A549 (cell line): ENCODE measurements around the gene NCSTN. TPM values are rescaled to one million over a fixed set of nuclear protein-coding genes. Genes with fewer than 3 reads are reported as not detected.

Experiments
- ATAC-seq, 2 experiments: fragments of 200-7000 bp in 1 of 2; fragments of >200 bp in 1 of 2; cut with Nextera tagmentation in 1 of 2; cut with Tn5 transposase in 1 of 2; 3 replicates each; pipeline versions ENCODE4 v1.8.0 to v1.9.1; 2018 to 2020; ENCODE audit warnings: mild to moderate bottlenecking in 1 of 2, moderate library complexity in 1 of 2
- CTCF ChIA-PET: fragments of 300-600 bp; sonication (Branson Sonifier 250); formaldehyde crosslinking; extraction: SDS; loops from one replicate; lab custom pipeline; 2021; ENCODE audit warnings: antibody characterized with exemption, inconsistent platforms; lab: Yijun Ruan, JAX
- POLR2A ChIA-PET: fragments of 350-600 bp; formaldehyde crosslinking; extraction: SDS; loops from one replicate; lab custom pipeline; 2021; ENCODE audit warnings: antibody characterized with exemption, inconsistent platforms; lab: Yijun Ruan, JAX
- DNase-seq, 2 experiments: peaks; one replicate each; pipeline versions ENCODE4 v3.0.0 to v3.0.0-alpha.2; 2011 to 2016; ENCODE audit warnings: low read depth in 1 of 2, low spot score in 1 of 2
- FAIRE-seq: peaks from 2 replicates; lab custom pipeline; 2011; peaks lifted over from hg19 to GRCh38; lab: Jason Lieb, UNC
- H3K27ac ChIP-seq, 2 experiments: fragments of >200 bp; sonication (Bioruptor Twin); formaldehyde crosslinking; 3 replicates each; pipeline ENCODE4 v1.5.1; 2016 to 2017
- H3K4me1 ChIP-seq: fragments of >200 bp; sonication (Bioruptor Twin); formaldehyde crosslinking; 3 replicates; pipeline ENCODE4 v1.6.1; 2016
- H3K4me2 ChIP-seq: fragments of >200 bp; sonication (Bioruptor Twin); formaldehyde crosslinking; 3 replicates; pipeline ENCODE4 v1.6.1; 2016
- H3K4me3 ChIP-seq: fragments of >200 bp; sonication (Bioruptor Twin); formaldehyde crosslinking; 3 replicates; pipeline ENCODE4 v1.5.1; 2016
- H3K9me3 ChIP-seq: fragments of >200 bp; sonication (Bioruptor Twin); formaldehyde crosslinking; 3 replicates; pipeline ENCODE4 v1.6.1; 2016
- CBX8 ChIP-seq: fragments of 200-600 bp; sonication (generic); IDR thresholded peaks from 2 replicates; pipeline ENCODE4 v1.6.1; 2016
- ELK1 ChIP-seq: fragments of 150-350 bp; IDR thresholded peaks from 2 replicates; pipeline ENCODE4 v1.6.1; 2014; ENCODE audit warnings: low read depth, mild to moderate bottlenecking, low read length
- FOSL2 ChIP-seq, 2 experiments: fragments of 450-650 bp in 1 of 2; fragments of >200 bp in 1 of 2; sonication (Bioruptor Twin) in 1 of 2; formaldehyde crosslinking; IDR thresholded peaks; 2 replicates each; pipeline versions ENCODE4 v1.5.0 to v1.6.1; 2016 to 2020; ENCODE audit warnings: mild to moderate bottlenecking in 1 of 2, moderate library complexity in 1 of 2
- HOXA7 ChIP-seq: fragments of 250-450 bp; sonication (Bioruptor Pico); IDR thresholded peaks from 2 replicates; pipeline ENCODE4 v1.5.0; 2020; ENCODE audit warnings: mild to moderate bottlenecking, moderate library complexity
- MAZ ChIP-seq: fragments of 150-350 bp; IDR thresholded peaks from 2 replicates; pipeline ENCODE4 v1.6.1; 2014; ENCODE audit warnings: antibody characterized with exemption, low read depth, low read length, borderline replicate concordance
- MYC ChIP-seq: IDR thresholded peaks from 2 replicates; pipeline ENCODE4 v1.6.1; 2012; ENCODE audit warnings: mild to moderate bottlenecking, inconsistent platforms, low read length, improper control_type of control experiment, borderline replicate concordance
- POLR2A ChIP-seq: IDR thresholded peaks from 2 replicates; pipeline ENCODE4 v1.6.1; 2012; ENCODE audit warnings: mild to moderate bottlenecking, low read length
- RARB ChIP-seq: fragments of 250-450 bp; sonication (Bioruptor Pico); IDR thresholded peaks from 2 replicates; pipeline ENCODE4 v1.8.0; 2021; ENCODE audit warnings: mild to moderate bottlenecking, moderate library complexity
- RNF2 ChIP-seq: fragments of 200-600 bp; sonication (generic); IDR thresholded peaks from 2 replicates; pipeline ENCODE4 v1.6.1; 2016; ENCODE audit warnings: low read depth, mild to moderate bottlenecking, antibody characterized with exemption, moderate library complexity, borderline replicate concordance
- SMC3 ChIP-seq: fragments of >200 bp; sonication (Bioruptor Twin); formaldehyde crosslinking; IDR thresholded peaks from 3 replicates; pipeline ENCODE4 v1.6.1; 2018; ENCODE audit warnings: inconsistent platforms
- TP53 ChIP-seq: fragments of 250-450 bp; sonication (Bioruptor Pico); IDR thresholded peaks from 2 replicates; pipeline ENCODE4 v1.5.0; 2021; ENCODE audit warnings: mild to moderate bottlenecking, moderate library complexity
- ZFP36 ChIP-seq: fragments of 450-650 bp; IDR thresholded peaks from 2 replicates; pipeline ENCODE4 v1.6.1; 2014; ENCODE audit warnings: borderline replicate concordance; ENCODE audit not compliant: partially characterized antibody
- WGBS: methylation state at CpG from one replicate; pipeline ENCODE4 v1.1.6; 2017; ENCODE audit errors: missing lambda C conversion rate; 5-methylcytosine and 5-hydroxymethylcytosine counted together
- polyA plus RNA-seq, 4 experiments: library from polyadenylated mRNA; depleted of rRNA in 3 of 4; stranded (reverse); fragments of >200 nt; fragmentation: RNase III in 1 of 4; extraction: RNeasy Plus Mini Kit Qiagen cat#74134 plus additional on column Dnase treatment in 1 of 4; gene quantifications; 2 replicates in 3 of 4; 3 replicates in 1 of 4; pipeline ENCODE4 v1.2.3, GENCODE V29; 2011 to 2017
- TF ChIP-seq, protein P1 (sequence below): fragments of 250-450 bp; sonication (Bioruptor Pico); IDR thresholded peaks from 2 replicates; pipeline ENCODE4 v1.5.0; 2021; ENCODE audit warnings: mild to moderate bottlenecking, moderate library complexity, borderline replicate concordance
- TF ChIP-seq, protein P2 (sequence below): fragments of >200 bp; sonication (Bioruptor Twin); formaldehyde crosslinking; IDR thresholded peaks from 2 replicates; pipeline ENCODE4 v1.6.1; 2016

Gene NCSTN
- polyA plus RNA-seq, 2 of the 4 experiments (the other 2 are of a cell fraction) = 41.6 to 91.6 TPM

GRCh38 chr1:160367516-160367900 lies 24.3 kb downstream of the NCSTN start (continued):
- TF ChIP-seq FOSL2 (IDR thresholded peaks at IDR 0.05) (no peak), FOSL2 (CRISPR knock-in tag; IDR thresholded peaks at IDR 0.05) (no peak)

GRCh38 chr1:160367934-160368923 lies 25.0 kb downstream of the NCSTN start:
- ChIA-PET POLR2A (no interaction called here), CTCF (interaction anchor here (0.9 to 7.8 kb wide), 7 partner anchors 8 to 267 kb away, joined by 3 to 76 read pairs (median 4); no protein-coding TSS in a partner anchor)
- no peaks in the 10 kb centered on the region for H3K4me1 ChIP-seq
- no peak for DNase-seq
- no peak overlapping the region for H3K4me3 ChIP-seq
- no peaks in the 10 kb centered on the region for H3K9me3 ChIP-seq
- H3K27ac ChIP-seq = no peak overlapping the region
- TF ChIP-seq HOXA7 (CRISPR knock-in tag) = no peak
- no peak for TF ChIP-seq ELK1
- TF ChIP-seq, protein P1, sequence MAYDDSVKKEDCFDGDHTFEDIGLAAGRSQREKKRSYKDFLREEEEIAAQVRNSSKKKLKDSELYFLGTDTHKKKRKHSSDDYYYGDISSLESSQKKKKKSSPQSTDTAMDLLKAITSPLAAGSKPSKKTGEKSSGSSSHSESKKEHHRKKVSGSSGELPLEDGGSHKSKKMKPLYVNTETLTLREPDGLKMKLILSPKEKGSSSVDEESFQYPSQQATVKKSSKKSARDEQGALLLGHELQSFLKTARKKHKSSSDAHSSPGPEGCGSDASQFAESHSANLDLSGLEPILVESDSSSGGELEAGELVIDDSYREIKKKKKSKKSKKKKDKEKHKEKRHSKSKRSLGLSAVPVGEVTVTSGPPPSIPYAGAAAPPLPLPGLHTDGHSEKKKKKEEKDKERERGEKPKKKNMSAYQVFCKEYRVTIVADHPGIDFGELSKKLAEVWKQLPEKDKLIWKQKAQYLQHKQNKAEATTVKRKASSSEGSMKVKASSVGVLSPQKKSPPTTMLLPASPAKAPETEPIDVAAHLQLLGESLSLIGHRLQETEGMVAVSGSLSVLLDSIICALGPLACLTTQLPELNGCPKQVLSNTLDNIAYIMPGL (CRISPR knock-in tag) = no peak
- no peak for TF ChIP-seq SMC3
- WGBS = 51% methylated on average over 4 of the region's 4 CpGs
- H3K4me2 ChIP-seq = no peak overlapping the region
- peak in 1 of 2 experiments; percentile 9; a peak in 2 of 6 replicates for ATAC-seq
- no peak for FAIRE-seq

- TF ChIP-seq, protein P2, sequence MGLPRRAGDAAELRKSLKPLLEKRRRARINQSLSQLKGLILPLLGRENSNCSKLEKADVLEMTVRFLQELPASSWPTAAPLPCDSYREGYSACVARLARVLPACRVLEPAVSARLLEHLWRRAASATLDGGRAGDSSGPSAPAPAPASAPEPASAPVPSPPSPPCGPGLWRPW = no peak
- TF ChIP-seq ZFP36 = no peak
- TF ChIP-seq MYC = no peak
- no peak for TF ChIP-seq RARB (CRISPR knock-in tag)
- no peak for TF ChIP-seq RNF2
- TF ChIP-seq MAZ = no peak
- no peak for TF ChIP-seq CBX8
- no peak for TF ChIP-seq POLR2A
- no peak for TF ChIP-seq TP53 (CRISPR knock-in tag)
- 77% methylated on average over 1 of the region's 1 CpG for WGBS
- Histone ChIP-seq H3K4me1 (no peaks in the 10 kb centered on the region), H3K27ac (no peak overlapping the region), H3K4me2 (no peak overlapping the region), H3K9me3 (no peaks in the 10 kb centered on the region), H3K4me3 (no peak overlapping the region)
- CTCF ChIA-PET = interaction anchor here (0.9 to 7.8 kb wide), 5 partner anchors 7 to 268 kb away, joined by 3 to 76 read pairs (median 4); no protein-coding TSS in a partner anchor
- FAIRE-seq (no peak), ATAC-seq (no peak), DNase-seq (no peak)
- POLR2A ChIA-PET = no interaction called here
These were observed 25.9 kb downstream of the NCSTN start for GRCh38 chr1:160369087-160369486.
